ENCODE data around the gene OXCT1.

The OXCT1 gene

DNA sequence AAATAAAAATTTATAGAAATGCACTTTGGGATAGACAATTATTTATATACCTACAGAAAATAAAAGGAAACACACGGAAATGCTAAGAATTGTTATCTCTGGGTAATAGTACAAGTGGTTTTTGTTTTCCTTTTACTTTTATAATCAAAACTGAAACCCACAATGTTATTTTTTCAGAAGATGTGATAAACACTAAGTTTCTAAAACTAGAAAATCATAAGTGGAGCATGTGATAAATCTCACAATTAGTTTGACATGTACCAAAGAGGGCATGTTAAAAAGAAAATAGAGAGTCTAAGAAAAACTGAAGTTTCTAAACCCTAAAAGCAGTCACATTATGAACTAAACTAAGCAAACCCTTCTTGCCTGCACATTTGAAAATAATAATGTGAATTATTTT lies 61.1 kb downstream of the OXCT1 start:
- H3K27ac ChIP-seq (ENCODE audit: insufficient read depth, low read depth, low read length, poor library complexity, severe bottlenecking): no peak overlapping the region
- H3K4me1 ChIP-seq (ENCODE audit: control insufficient read depth, insufficient read depth, low read length): no peaks in the 10 kb centered on the region
- no peaks in the 10 kb centered on the region for H3K27me3 ChIP-seq (ENCODE audit: control insufficient read depth, insufficient read depth, low read length, poor library complexity, severe bottlenecking)
- no peak overlapping the region for H3K4me3 ChIP-seq (ENCODE audit: insufficient read depth, low read depth, low read length)
- WGBS, 2 experiments: no CpG with 5 or more reads among the region's 1 CpG
- no peaks in the 10 kb centered on the region for H3K36me3 ChIP-seq (ENCODE audit: control insufficient read depth, insufficient read depth, low read length)
- H3K9me3 ChIP-seq (ENCODE audit: control insufficient read depth, low read length): no peaks in the 10 kb centered on the region

DNA sequence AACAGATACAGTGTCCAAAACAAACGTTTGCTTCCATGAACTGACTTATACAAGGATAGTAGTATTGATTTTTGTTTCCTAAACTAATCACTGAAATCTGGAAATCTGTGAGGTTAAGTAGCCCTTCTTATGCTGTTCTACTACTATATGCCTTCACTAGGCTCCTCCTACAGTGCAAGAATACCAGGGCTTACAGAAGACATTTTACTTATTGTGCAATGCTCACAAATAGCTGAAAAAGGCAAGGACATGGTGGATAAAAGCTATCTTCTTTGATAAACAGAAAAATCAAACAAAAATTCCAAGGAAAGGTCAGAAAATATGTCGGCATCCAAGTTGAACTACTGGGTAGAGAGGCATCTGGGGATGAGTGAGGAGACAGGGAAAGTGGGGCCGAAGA lies 61.9 kb downstream of the OXCT1 start:
- Histone ChIP-seq H3K36me3 (ENCODE audit: control insufficient read depth, insufficient read depth, low read length) (no peaks in the 10 kb centered on the region), H3K4me1 (ENCODE audit: control insufficient read depth, insufficient read depth, low read length) (no peaks in the 10 kb centered on the region), H3K4me3 (ENCODE audit: insufficient read depth, low read depth, low read length) (no peak overlapping the region), H3K27me3 (ENCODE audit: control insufficient read depth, insufficient read depth, low read length, poor library complexity, severe bottlenecking) (no peaks in the 10 kb centered on the region), H3K27ac (ENCODE audit: insufficient read depth, low read depth, low read length, poor library complexity, severe bottlenecking) (no peak overlapping the region), H3K9me3 (ENCODE audit: control insufficient read depth, low read length) (no peaks in the 10 kb centered on the region)
- 96 to 100% methylated on average over 3 of the region's 3 CpGs for WGBS, 2 experiments

DNA sequence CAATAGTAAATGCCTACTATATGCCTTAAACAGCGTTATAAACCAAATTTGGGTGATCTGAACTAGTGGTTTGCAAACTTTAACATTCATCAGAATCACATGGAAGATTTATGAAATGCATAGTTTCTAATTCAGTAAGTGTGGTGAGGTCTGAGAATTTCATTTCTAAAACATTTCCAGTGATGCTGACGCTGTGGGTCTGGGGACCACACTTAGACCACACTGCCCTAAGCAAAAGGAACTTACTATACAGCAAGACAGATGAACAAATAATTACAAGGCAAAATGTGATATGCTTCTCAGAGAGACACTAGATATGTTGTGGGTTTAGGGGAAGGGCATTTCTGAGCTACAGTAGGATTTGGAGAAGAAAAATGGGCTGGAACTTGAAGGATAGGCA lies 72.6 kb downstream of the OXCT1 start:
- Histone ChIP-seq H3K36me3 (ENCODE audit: control insufficient read depth, insufficient read depth, low read length) (peaks cover 7% of the 10 kb centered on the region), H3K27me3 (ENCODE audit: control insufficient read depth, insufficient read depth, low read length, poor library complexity, severe bottlenecking) (no peaks in the 10 kb centered on the region), H3K9me3 (ENCODE audit: control insufficient read depth, low read length) (no peaks in the 10 kb centered on the region), H3K4me3 (ENCODE audit: insufficient read depth, low read depth, low read length) (no peak overlapping the region), H3K27ac (ENCODE audit: insufficient read depth, low read depth, low read length, poor library complexity, severe bottlenecking) (no peak overlapping the region), H3K4me1 (ENCODE audit: control insufficient read depth, insufficient read depth, low read length) (no peaks in the 10 kb centered on the region)
- 97 to 100% methylated on average over 1 to 2 of the region's 2 CpGs for WGBS, 2 experiments

DNA sequence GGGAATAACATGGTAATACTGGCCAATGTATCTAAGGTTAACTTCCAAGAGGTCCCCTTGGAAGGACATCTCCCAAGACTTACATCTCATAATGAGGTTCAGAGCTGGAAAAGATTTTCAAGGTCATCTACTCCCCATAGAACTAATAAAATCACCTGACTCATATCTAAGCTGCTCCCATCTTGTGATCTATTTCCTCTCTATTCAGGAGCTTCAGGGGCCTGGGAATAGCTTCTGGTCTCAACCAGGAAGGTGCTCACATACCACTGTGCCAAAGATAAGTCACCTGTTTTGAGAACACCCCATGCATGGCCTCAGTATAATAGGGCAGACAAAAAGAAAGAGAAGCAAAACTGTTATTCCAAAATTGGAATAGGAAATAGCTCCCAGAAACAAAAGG lies 74.2 kb downstream of the OXCT1 start:
- no peak overlapping the region for H3K27ac ChIP-seq (ENCODE audit: insufficient read depth, low read depth, low read length, poor library complexity, severe bottlenecking)
- no peaks in the 10 kb centered on the region for H3K9me3 ChIP-seq (ENCODE audit: control insufficient read depth, low read length)
- H3K36me3 ChIP-seq (ENCODE audit: control insufficient read depth, insufficient read depth, low read length): peaks cover 7% of the 10 kb centered on the region
- H3K27me3 ChIP-seq (ENCODE audit: control insufficient read depth, insufficient read depth, low read length, poor library complexity, severe bottlenecking): no peaks in the 10 kb centered on the region
- no peak overlapping the region for H3K4me3 ChIP-seq (ENCODE audit: insufficient read depth, low read depth, low read length)
- no peaks in the 10 kb centered on the region for H3K4me1 ChIP-seq (ENCODE audit: control insufficient read depth, insufficient read depth, low read length)

DNA sequence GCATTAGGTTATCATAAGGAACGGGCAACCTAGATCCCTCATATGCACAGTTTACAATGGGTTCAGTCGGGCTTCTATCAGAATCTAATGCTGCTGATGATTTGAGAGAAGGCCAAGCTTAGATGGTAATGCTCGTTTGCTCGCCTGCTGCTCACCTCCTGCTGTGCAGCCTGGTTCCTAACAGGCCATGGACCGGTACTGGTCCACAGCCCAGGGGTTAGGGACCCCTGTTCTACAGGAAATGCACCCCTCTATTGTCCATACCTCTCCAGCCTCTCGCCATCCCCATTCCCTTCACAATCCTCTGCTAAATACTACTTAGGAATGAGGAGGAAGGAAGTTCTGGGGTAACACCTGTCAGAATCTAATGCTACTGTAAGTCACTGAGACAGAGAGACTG lies 75.1 kb downstream of the OXCT1 start:
- no peaks in the 10 kb centered on the region for H3K27me3 ChIP-seq (ENCODE audit: control insufficient read depth, insufficient read depth, low read length, poor library complexity, severe bottlenecking)
- H3K36me3 ChIP-seq (ENCODE audit: control insufficient read depth, insufficient read depth, low read length): peaks cover 3% of the 10 kb centered on the region
- no peaks in the 10 kb centered on the region for H3K9me3 ChIP-seq (ENCODE audit: control insufficient read depth, low read length)
- no peak overlapping the region for H3K4me3 ChIP-seq (ENCODE audit: insufficient read depth, low read depth, low read length)
- no peak overlapping the region for H3K27ac ChIP-seq (ENCODE audit: insufficient read depth, low read depth, low read length, poor library complexity, severe bottlenecking)
- H3K4me1 ChIP-seq (ENCODE audit: control insufficient read depth, insufficient read depth, low read length): no peaks in the 10 kb centered on the region
- 75 to 77% methylated on average over 5 to 6 of the region's 6 CpGs for WGBS, 2 experiments

DNA sequence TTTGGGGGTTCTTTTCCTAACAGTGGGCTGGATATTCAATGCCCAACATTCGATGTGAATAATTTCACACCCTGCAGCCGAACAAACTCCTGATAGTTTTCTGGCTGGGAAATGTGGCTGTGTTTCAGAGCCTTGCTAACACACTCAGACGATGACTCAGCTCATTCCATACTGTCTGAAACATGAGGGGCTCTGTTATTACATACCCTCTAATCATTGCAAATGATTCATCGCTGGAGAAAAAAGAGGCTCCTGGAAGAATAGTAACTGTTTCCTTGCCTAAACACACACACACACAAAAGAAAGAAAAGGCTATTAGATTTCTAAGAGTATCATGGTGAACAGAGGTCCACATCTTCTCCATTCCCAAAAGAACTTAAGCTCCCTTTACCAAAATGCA lies 75.8 kb downstream of the OXCT1 start:
- Histone ChIP-seq H3K36me3 (ENCODE audit: control insufficient read depth, insufficient read depth, low read length) (no peaks in the 10 kb centered on the region), H3K9me3 (ENCODE audit: control insufficient read depth, low read length) (no peaks in the 10 kb centered on the region), H3K4me1 (ENCODE audit: control insufficient read depth, insufficient read depth, low read length) (no peaks in the 10 kb centered on the region), H3K27me3 (ENCODE audit: control insufficient read depth, insufficient read depth, low read length, poor library complexity, severe bottlenecking) (no peaks in the 10 kb centered on the region), H3K27ac (ENCODE audit: insufficient read depth, low read depth, low read length, poor library complexity, severe bottlenecking) (no peak overlapping the region), H3K4me3 (ENCODE audit: insufficient read depth, low read depth, low read length) (no peak overlapping the region)
- 87 to 90% methylated on average over 4 of the region's 4 CpGs for WGBS, 2 experiments

DNA sequence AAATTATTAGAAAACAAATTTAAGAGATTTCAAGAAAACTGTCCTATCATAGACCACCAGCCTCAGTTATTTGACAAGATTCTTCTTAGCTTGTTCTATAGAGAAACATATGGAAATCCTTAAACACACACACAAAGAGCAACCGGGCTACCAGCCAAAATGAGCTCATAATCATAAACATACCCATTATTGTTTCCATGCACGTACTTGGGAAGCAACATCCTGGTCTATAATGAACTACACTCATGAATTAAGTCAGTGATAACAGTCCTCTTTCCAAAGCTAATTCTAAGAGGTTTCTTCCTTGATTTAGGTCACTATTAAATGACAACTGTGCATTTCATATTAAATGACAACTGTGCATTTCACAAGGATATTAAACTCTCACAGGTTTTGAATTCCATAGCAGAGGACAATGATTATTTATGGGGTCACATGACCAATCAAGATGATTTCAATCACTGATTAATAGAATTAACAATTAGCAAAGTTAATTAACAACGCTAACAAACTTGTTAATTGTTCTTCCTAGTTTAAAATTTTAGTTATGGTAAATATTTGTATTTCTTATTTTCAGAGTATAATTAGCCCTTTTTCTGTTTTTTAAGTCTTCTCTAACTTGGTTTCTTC lies 77.0 kb downstream of the OXCT1 start:
- Histone ChIP-seq H3K27me3 (ENCODE audit: control insufficient read depth, insufficient read depth, low read length, poor library complexity, severe bottlenecking) (no peaks in the 10 kb centered on the region), H3K27ac (ENCODE audit: insufficient read depth, low read depth, low read length, poor library complexity, severe bottlenecking) (no peak overlapping the region), H3K4me1 (ENCODE audit: control insufficient read depth, insufficient read depth, low read length) (no peaks in the 10 kb centered on the region), H3K36me3 (ENCODE audit: control insufficient read depth, insufficient read depth, low read length) (no peaks in the 10 kb centered on the region), H3K9me3 (ENCODE audit: control insufficient read depth, low read length) (no peaks in the 10 kb centered on the region), H3K4me3 (ENCODE audit: insufficient read depth, low read depth, low read length) (no peak overlapping the region)
- 85 to 94% methylated on average over 2 of the region's 3 CpGs for WGBS, 2 experiments

DNA sequence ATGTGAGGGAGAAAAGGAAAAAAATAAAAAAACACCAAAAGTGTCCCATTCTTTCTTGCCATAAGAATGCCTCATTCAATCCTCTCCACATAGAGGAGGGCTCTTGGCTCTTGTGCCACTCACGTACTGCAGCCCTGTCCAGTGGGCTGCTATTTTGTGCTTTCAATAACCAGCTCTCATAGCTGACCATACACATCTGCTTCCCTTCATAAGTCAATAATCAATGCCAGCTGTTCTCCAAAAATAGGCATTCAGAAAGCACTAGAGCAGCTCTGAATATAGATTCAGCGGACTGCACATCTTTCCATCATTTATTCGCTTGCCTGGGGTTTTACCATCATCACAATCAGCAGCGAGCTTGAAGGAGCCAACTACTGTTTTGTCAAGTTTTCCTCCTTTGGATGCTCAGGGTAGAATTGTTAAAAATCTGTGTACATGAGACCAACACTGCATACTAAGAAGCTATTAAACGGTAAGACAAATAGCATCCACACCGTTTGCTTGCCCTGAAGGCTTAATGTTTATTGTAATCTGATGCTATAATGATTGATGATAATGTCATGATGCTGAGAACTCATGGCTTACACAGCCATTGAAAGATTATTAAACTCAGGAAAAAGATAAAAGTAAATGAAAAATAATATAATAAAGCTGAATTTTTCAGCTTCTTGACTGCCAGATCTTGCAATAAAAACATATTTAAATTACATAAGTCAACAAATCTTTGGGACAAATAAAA lies 80.0 kb downstream of the OXCT1 start:
- Histone ChIP-seq H3K27me3 (ENCODE audit: control insufficient read depth, insufficient read depth, low read length, poor library complexity, severe bottlenecking) (no peaks in the 10 kb centered on the region), H3K36me3 (ENCODE audit: control insufficient read depth, insufficient read depth, low read length) (no peaks in the 10 kb centered on the region), H3K4me3 (ENCODE audit: insufficient read depth, low read depth, low read length) (no peak overlapping the region), H3K4me1 (ENCODE audit: control insufficient read depth, insufficient read depth, low read length) (no peaks in the 10 kb centered on the region), H3K9me3 (ENCODE audit: control insufficient read depth, low read length) (no peaks in the 10 kb centered on the region), H3K27ac (ENCODE audit: insufficient read depth, low read depth, low read length, poor library complexity, severe bottlenecking) (no peak overlapping the region)
- 93 to 95% methylated on average over 6 of the region's 6 CpGs for WGBS, 2 experiments

DNA sequence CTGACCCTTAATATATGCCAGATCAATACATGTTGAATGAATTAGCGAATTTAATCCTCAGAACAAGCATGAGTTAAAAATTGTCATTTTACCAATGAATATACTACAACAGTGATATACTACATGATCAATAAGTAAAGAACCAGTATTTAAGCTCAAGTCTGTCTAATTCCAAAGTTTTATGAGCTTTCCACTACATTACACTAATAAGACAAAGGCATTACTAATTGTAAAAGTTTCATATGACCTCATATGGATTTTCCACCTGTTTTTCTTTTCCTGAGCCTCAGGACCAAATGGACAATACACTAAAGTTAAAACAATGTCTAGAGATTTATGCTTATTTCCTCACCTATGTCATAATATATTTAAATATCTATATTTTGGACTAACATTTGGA lies 80.8 kb downstream of the OXCT1 start:
- H3K36me3 ChIP-seq (ENCODE audit: control insufficient read depth, insufficient read depth, low read length): no peaks in the 10 kb centered on the region
- H3K9me3 ChIP-seq (ENCODE audit: control insufficient read depth, low read length): no peaks in the 10 kb centered on the region
- no peak overlapping the region for H3K4me3 ChIP-seq (ENCODE audit: insufficient read depth, low read depth, low read length)
- H3K27ac ChIP-seq (ENCODE audit: insufficient read depth, low read depth, low read length, poor library complexity, severe bottlenecking): no peak overlapping the region
- no peaks in the 10 kb centered on the region for H3K27me3 ChIP-seq (ENCODE audit: control insufficient read depth, insufficient read depth, low read length, poor library complexity, severe bottlenecking)
- WGBS, 2 experiments: 100% methylated on average over 1 of the region's 1 CpG; no CpG with 5 or more reads in 1 of the 2 experiments
- no peaks in the 10 kb centered on the region for H3K4me1 ChIP-seq (ENCODE audit: control insufficient read depth, insufficient read depth, low read length)

DNA sequence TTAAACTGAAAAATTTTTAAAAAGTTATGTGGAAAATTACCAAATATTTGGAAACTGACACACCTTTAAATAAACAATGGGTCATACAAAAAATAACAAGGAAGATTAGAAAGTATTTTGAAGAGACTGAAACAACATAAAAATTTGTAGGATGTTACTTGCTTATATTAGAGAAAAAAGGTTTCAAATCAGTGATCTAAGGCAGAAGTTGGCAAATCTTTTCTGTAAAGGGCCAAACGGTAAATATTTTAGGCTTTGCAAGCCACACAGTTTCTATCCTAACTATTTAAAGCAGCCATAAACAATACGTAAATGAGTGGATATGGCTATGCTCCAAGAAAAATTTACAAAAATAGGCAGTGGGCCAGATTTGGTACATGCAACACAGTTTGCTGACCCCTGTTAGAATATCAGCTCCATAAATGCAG lies 81.3 kb downstream of the OXCT1 start:
- no peaks in the 10 kb centered on the region for H3K36me3 ChIP-seq (ENCODE audit: control insufficient read depth, insufficient read depth, low read length)
- WGBS, 2 experiments: 83 to 96% methylated on average over 2 of the region's 2 CpGs
- H3K27me3 ChIP-seq (ENCODE audit: control insufficient read depth, insufficient read depth, low read length, poor library complexity, severe bottlenecking): no peaks in the 10 kb centered on the region
- H3K27ac ChIP-seq (ENCODE audit: insufficient read depth, low read depth, low read length, poor library complexity, severe bottlenecking): no peak overlapping the region
- H3K4me1 ChIP-seq (ENCODE audit: control insufficient read depth, insufficient read depth, low read length): no peaks in the 10 kb centered on the region
- no peak overlapping the region for H3K4me3 ChIP-seq (ENCODE audit: insufficient read depth, low read depth, low read length)
- H3K9me3 ChIP-seq (ENCODE audit: control insufficient read depth, low read length): no peaks in the 10 kb centered on the region

Measured in ectodermal cell (in vitro differentiated cells).